GM23338 (cell line): Measurements from ENCODE around the gene UPF1.

Experiments
- CREB1 ChIP-seq: fragments of 250-450 bp; sonication (Bioruptor Pico); IDR thresholded peaks from 2 replicates; pipeline ENCODE4 v1.5.0; 2020; ENCODE audit warnings: low read depth, mild to moderate bottlenecking, moderate library complexity
- ETS1 ChIP-seq: IDR thresholded peaks from 2 replicates; pipeline ENCODE4 v1.6.1; 2016; ENCODE audit warnings: antibody characterized with exemption
- EZH2 ChIP-seq: fragments of 200-600 bp; sonication (generic); IDR thresholded peaks from one replicate; pipeline ENCODE4 v1.8.0; 2017; ENCODE audit warnings: antibody characterized with exemption, mild to moderate bottlenecking, low read depth; ENCODE audit not compliant: unreplicated experiment
- EZH2phosphoT487 ChIP-seq: fragments of 200-600 bp; sonication (generic); IDR thresholded peaks from one replicate; pipeline ENCODE4 v1.8.1; 2018; ENCODE audit warnings: antibody characterized with exemption; ENCODE audit not compliant: unreplicated experiment
- JUNB ChIP-seq: IDR thresholded peaks from one replicate; pipeline ENCODE4 v1.6.1; 2016; ENCODE audit warnings: antibody characterized with exemption; ENCODE audit not compliant: unreplicated experiment
- NANOG ChIP-seq: IDR thresholded peaks from 2 replicates; pipeline ENCODE4 v1.6.1; 2016; ENCODE audit warnings: antibody characterized with exemption, borderline replicate concordance
- POLR2AphosphoS5 ChIP-seq: IDR thresholded peaks from 2 replicates; pipeline ENCODE4 v1.6.1; 2016; ENCODE audit warnings: antibody characterized with exemption, low read depth
- REST ChIP-seq: IDR thresholded peaks from one replicate; pipeline ENCODE4 v1.6.1; 2018; ENCODE audit warnings: antibody characterized with exemption; ENCODE audit not compliant: unreplicated experiment
- STAT1 ChIP-seq: IDR thresholded peaks from one replicate; pipeline ENCODE4 v1.6.1; 2016; ENCODE audit warnings: antibody characterized with exemption; ENCODE audit not compliant: unreplicated experiment
- ZNF114 ChIP-seq: fragments of 250-450 bp; sonication (Bioruptor Pico); IDR thresholded peaks from 2 replicates; pipeline ENCODE4 v1.5.0; 2020; ENCODE audit warnings: mild to moderate bottlenecking, moderate library complexity
- ZNF462 ChIP-seq: fragments of 250-450 bp; sonication (Bioruptor Pico); IDR thresholded peaks from 2 replicates; pipeline ENCODE4 v1.5.0; 2020; ENCODE audit warnings: mild to moderate bottlenecking, moderate library complexity
- TF ChIP-seq, protein P1 (sequence below), 2 experiments: fragments of 200-600 bp in 1 of 2; sonication (generic) in 1 of 2; conservative IDR thresholded peaks; 2 replicates each; pipeline versions ENCODE4 v1.5.1 to v1.6.1; 2016 to 2017; ENCODE audit warnings: antibody characterized with exemption in 2 of 2, low read depth in 2 of 2, mild to moderate bottlenecking in 2 of 2, moderate library complexity in 1 of 2

GRCh38 chr19:18906605-18907519 lies 75.1 kb downstream of the UPF1 start:
- TF ChIP-seq, protein P1, sequence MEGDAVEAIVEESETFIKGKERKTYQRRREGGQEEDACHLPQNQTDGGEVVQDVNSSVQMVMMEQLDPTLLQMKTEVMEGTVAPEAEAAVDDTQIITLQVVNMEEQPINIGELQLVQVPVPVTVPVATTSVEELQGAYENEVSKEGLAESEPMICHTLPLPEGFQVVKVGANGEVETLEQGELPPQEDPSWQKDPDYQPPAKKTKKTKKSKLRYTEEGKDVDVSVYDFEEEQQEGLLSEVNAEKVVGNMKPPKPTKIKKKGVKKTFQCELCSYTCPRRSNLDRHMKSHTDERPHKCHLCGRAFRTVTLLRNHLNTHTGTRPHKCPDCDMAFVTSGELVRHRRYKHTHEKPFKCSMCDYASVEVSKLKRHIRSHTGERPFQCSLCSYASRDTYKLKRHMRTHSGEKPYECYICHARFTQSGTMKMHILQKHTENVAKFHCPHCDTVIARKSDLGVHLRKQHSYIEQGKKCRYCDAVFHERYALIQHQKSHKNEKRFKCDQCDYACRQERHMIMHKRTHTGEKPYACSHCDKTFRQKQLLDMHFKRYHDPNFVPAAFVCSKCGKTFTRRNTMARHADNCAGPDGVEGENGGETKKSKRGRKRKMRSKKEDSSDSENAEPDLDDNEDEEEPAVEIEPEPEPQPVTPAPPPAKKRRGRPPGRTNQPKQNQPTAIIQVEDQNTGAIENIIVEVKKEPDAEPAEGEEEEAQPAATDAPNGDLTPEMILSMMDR (conservative IDR thresholded peaks at IDR 0.05; ENCODE audit: low read depth in 2 of 2): no peak
- TF ChIP-seq POLR2AphosphoS5 (no peak), CREB1 (CRISPR knock-in tag) (no peak), EZH2 (no peak), JUNB (no peak), REST (no peak), EZH2phosphoT487 (no peak), NANOG (no peak), ZNF114 (no peak), ZNF462 (CRISPR knock-in tag) (no peak), ETS1 (no peak), STAT1 (no peak)
